AG08395 (cell line): ENCODE data around the gene CDT1.

ENCODE experiments used
- DNase-seq: peaks from one replicate; pipeline ENCODE4 v3.0.0; 2012; ENCODE audit warnings: mixed read lengths, low spot score

Gene CDT1

GRCh38 chr16:88856828-88857727 is 53.5 kb downstream of the CDT1 start, which contains the start of the genes GALNS and TRAPPC2L:
TSS of gene GALNS (minus strand) at chr16:88856947. CDS start at chr16:88856877, 70 bp downstream.
TSS of gene TRAPPC2L (plus strand) at chr16:88857127. CDS start at chr16:88857151, 24 bp downstream.
- peak; percentile 100 for DNase-seq

- DNase-seq, result peak; percentile 91
Observed at GRCh38 chr16:88857728-88858339, 54.2 kb downstream of the CDT1 start.
